ENCODE measurements around the gene TRIM32. TPM values are rescaled to one million over a fixed set of nuclear protein-coding genes. Genes with fewer than 3 reads are reported as not detected.

The TRIM32 gene
- total RNA-seq, 1 experiment from 2014 or later = 40.5 TPM

GRCh38 chr9:116643691-116644090 is 43.4 kb upstream of the TRIM32 start:
- no peak overlapping the region for H3K27ac ChIP-seq
- TF ChIP-seq, protein P1, sequence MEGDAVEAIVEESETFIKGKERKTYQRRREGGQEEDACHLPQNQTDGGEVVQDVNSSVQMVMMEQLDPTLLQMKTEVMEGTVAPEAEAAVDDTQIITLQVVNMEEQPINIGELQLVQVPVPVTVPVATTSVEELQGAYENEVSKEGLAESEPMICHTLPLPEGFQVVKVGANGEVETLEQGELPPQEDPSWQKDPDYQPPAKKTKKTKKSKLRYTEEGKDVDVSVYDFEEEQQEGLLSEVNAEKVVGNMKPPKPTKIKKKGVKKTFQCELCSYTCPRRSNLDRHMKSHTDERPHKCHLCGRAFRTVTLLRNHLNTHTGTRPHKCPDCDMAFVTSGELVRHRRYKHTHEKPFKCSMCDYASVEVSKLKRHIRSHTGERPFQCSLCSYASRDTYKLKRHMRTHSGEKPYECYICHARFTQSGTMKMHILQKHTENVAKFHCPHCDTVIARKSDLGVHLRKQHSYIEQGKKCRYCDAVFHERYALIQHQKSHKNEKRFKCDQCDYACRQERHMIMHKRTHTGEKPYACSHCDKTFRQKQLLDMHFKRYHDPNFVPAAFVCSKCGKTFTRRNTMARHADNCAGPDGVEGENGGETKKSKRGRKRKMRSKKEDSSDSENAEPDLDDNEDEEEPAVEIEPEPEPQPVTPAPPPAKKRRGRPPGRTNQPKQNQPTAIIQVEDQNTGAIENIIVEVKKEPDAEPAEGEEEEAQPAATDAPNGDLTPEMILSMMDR (conservative IDR thresholded peaks at IDR 0.05) = no peak
- no peak for TF ChIP-seq EZH2 (IDR thresholded peaks at IDR 0.05; ENCODE audit: low read depth)
- no peaks in the 10 kb centered on the region for H3F3A ChIP-seq (ENCODE audit: insufficient read depth, low read depth)
- intact Hi-C loops (cut with micrococcal nuclease; ENCODE audit: unreplicated experiment) = no loop called here
- no peak overlapping the region for H2AFZ ChIP-seq
- H4K20me1 ChIP-seq (ENCODE audit: insufficient read depth) = no peaks in the 10 kb centered on the region
- H3K36me3 ChIP-seq (ENCODE audit: low read depth) = no peaks in the 10 kb centered on the region
- H3K79me2 ChIP-seq (ENCODE audit: low read depth) = no peaks in the 10 kb centered on the region
- H3K4me1 ChIP-seq (replicated peaks; ENCODE audit: insufficient read depth) = no peaks in the 10 kb centered on the region
- H3K4me2 ChIP-seq = no peak overlapping the region
- no peaks in the 10 kb centered on the region for H3K9me3 ChIP-seq (ENCODE audit: insufficient read depth, low read depth)
- POLR2A ChIA-PET (ENCODE audit: unreplicated experiment) = no interaction called here
- H3K9me2 ChIP-seq (ENCODE audit: insufficient read depth) = no peaks in the 10 kb centered on the region
- DNase-seq = no peak
- H3K4me3 ChIP-seq = no peak overlapping the region
- CTCF ChIA-PET = no interaction called here
- no TSS peak for BruUV-seq (replicated peaks)
- H3K27me3 ChIP-seq (ENCODE audit: insufficient read depth, low read depth) = no peaks in the 10 kb centered on the region

- no peaks in the 10 kb centered on the region for H4K20me1 ChIP-seq (ENCODE audit: insufficient read depth)
- H3K9me2 ChIP-seq (ENCODE audit: insufficient read depth) = no peaks in the 10 kb centered on the region
- H3K4me3 ChIP-seq = no peak overlapping the region
- CTCF ChIA-PET = no interaction called here
- intact Hi-C loops (cut with micrococcal nuclease; ENCODE audit: unreplicated experiment) = no loop called here
- no peaks in the 10 kb centered on the region for H3K79me2 ChIP-seq (ENCODE audit: low read depth)
- POLR2A ChIA-PET (ENCODE audit: unreplicated experiment) = no interaction called here
- H3K27me3 ChIP-seq (ENCODE audit: insufficient read depth, low read depth) = no peaks in the 10 kb centered on the region
- H2AFZ ChIP-seq = no peak overlapping the region
- no peaks in the 10 kb centered on the region for H3K36me3 ChIP-seq (ENCODE audit: low read depth)
- TF ChIP-seq, protein P1 (conservative IDR thresholded peaks at IDR 0.05) = no peak
- no peak for TF ChIP-seq EZH2 (IDR thresholded peaks at IDR 0.05; ENCODE audit: low read depth)
- no peaks in the 10 kb centered on the region for H3K9me3 ChIP-seq (ENCODE audit: insufficient read depth, low read depth)
- H3K4me1 ChIP-seq (replicated peaks; ENCODE audit: insufficient read depth) = no peaks in the 10 kb centered on the region
- no peak overlapping the region for H3K27ac ChIP-seq
- H3F3A ChIP-seq (ENCODE audit: insufficient read depth, low read depth) = no peaks in the 10 kb centered on the region
- BruUV-seq (replicated peaks) = no TSS peak
- H3K4me2 ChIP-seq = no peak overlapping the region
- DNase-seq = no peak
Measured at GRCh38 chr9:116644091-116644688, 42.9 kb upstream of the TRIM32 start.

GRCh38 chr9:116646661-116647514 is 40.2 kb upstream of the TRIM32 start:
- Histone ChIP-seq H3K4me2 (no peak overlapping the region), H3K27me3 (ENCODE audit: insufficient read depth, low read depth) (no peaks in the 10 kb centered on the region), H2AFZ (no peak overlapping the region), H3K4me1 (replicated peaks; ENCODE audit: insufficient read depth) (no peaks in the 10 kb centered on the region), H3K79me2 (ENCODE audit: low read depth) (no peaks in the 10 kb centered on the region), H3F3A (ENCODE audit: insufficient read depth, low read depth) (no peaks in the 10 kb centered on the region), H3K4me3 (no peak overlapping the region), H3K36me3 (ENCODE audit: low read depth) (no peaks in the 10 kb centered on the region), H4K20me1 (ENCODE audit: insufficient read depth) (no peaks in the 10 kb centered on the region), H3K9me2 (ENCODE audit: insufficient read depth) (no peaks in the 10 kb centered on the region), H3K9me3 (ENCODE audit: insufficient read depth, low read depth) (no peaks in the 10 kb centered on the region), H3K27ac (no peak overlapping the region)
- ChIA-PET POLR2A (ENCODE audit: unreplicated experiment) (interaction anchor here (0.6 kb wide), 1 partner anchor 1054 kb away, joined by 3 read pairs; no protein-coding TSS in a partner anchor), CTCF (interaction anchor here (0.6 to 1.2 kb wide), 2 partner anchors 1053 to 1358 kb away, joined by 4 to 5 read pairs; no protein-coding TSS in a partner anchor)
- intact Hi-C loops (cut with micrococcal nuclease; ENCODE audit: unreplicated experiment) = loop anchor here (1.0 to 5.0 kb wide), 4 partner anchors 74 to 1054 kb away; partner anchors contain the start of gene PAPPA
- no TSS peak for BruUV-seq (replicated peaks)
- TF ChIP-seq EZH2 (IDR thresholded peaks at IDR 0.05; ENCODE audit: low read depth) = no peak
- TF ChIP-seq, protein P1 (conservative IDR thresholded peaks at IDR 0.05) = peak; percentile 72
- peak in 1 of 2 experiments; percentile 7 for DNase-seq

All from PC-9 (cell line).